M059J (cell line): ENCODE results near the gene MYBPHL. TPM values are rescaled to one million over a fixed set of nuclear protein-coding genes. Genes with fewer than 3 reads are reported as not detected.
A peak's percentile ranks its signal among the peaks of the same experiment; 100 is the strongest.

Experiments used
- DNase-seq: peaks from one replicate; pipeline ENCODE4 v3.0.0-alpha.2; 2012; ENCODE audit warnings: low read depth
- total RNA-seq: library from RNA; depleted of rRNA; stranded (reverse); fragments of >200 nt; shearing (Covaris generic); gene quantifications from 2 replicates; pipeline ENCODE4 v1.2.3, GENCODE V29; 2014

The MYBPHL gene
- total RNA-seq, 1 experiment from 2014 or later = not detected

- no peak for DNase-seq
Measured at GRCh38 chr1:109265016-109265415, 41.8 kb downstream of the MYBPHL start.

GRCh38 chr1:109264379-109264755 lies 42.4 kb downstream of the MYBPHL start:
- DNase-seq = no peak

- DNase-seq = peak; percentile 83
Measured at GRCh38 chr1:109263597-109264378, 43.0 kb downstream of the MYBPHL start.

- DNase-seq = no peak
Measured at GRCh38 chr1:109263234-109263596, 43.6 kb downstream of the MYBPHL start.

- no peak for DNase-seq
Measured at GRCh38 chr1:109262231-109263055, 44.4 kb downstream of the MYBPHL start.

GRCh38 chr1:109261578-109261977 lies 45.2 kb downstream of the MYBPHL start:
- DNase-seq = no peak

GRCh38 chr1:109261006-109261405 lies 45.8 kb downstream of the MYBPHL start:
- DNase-seq = no peak

- DNase-seq = no peak
Measured at GRCh38 chr1:109259674-109260557, 46.9 kb downstream of the MYBPHL start.

- no peak for DNase-seq
Measured at GRCh38 chr1:109258481-109259466, 48.0 kb downstream of the MYBPHL start.

GRCh38 chr1:109257682-109258421 lies 49.0 kb downstream of the MYBPHL start:
- no peak for DNase-seq

GRCh38 chr1:109256971-109257681 lies 49.7 kb downstream of the MYBPHL start:
- peak; percentile 96 for DNase-seq

- DNase-seq = no peak
Measured at GRCh38 chr1:109256085-109256484, 50.7 kb downstream of the MYBPHL start.

- DNase-seq = no peak
Measured at GRCh38 chr1:109255678-109256077, 51.1 kb downstream of the MYBPHL start.

- DNase-seq = no peak
Measured at GRCh38 chr1:109255097-109255651, 51.6 kb downstream of the MYBPHL start.

GRCh38 chr1:109254621-109255096 lies 52.2 kb downstream of the MYBPHL start:
- no peak for DNase-seq

- peak; percentile 59 for DNase-seq
Measured at GRCh38 chr1:109253803-109254620, 52.8 kb downstream of the MYBPHL start.

GRCh38 chr1:109252893-109253802 lies 53.7 kb downstream of the MYBPHL start:
- DNase-seq = no peak
